KMS-11 (cell line): Measurements from ENCODE around the gene GSK3B.

Source experiments
- H2AFZ ChIP-seq: fragments of 200-600 bp; sonication (generic); 2 replicates; pipeline ENCODE4 v1.6.1; 2016; ENCODE audit warnings: antibody characterized with exemption, mixed run types, low read depth
- H3K27ac ChIP-seq: fragments of 200-600 bp; sonication (generic); 2 replicates; pipeline ENCODE4 v1.6.1; 2016; ENCODE audit warnings: mild to moderate bottlenecking, mixed run types
- H3K27me3 ChIP-seq: fragments of 200-600 bp; sonication (generic); 2 replicates; pipeline ENCODE4 v1.6.1; 2017; ENCODE audit warnings: mild to moderate bottlenecking, low read depth, mixed run types, moderate library complexity; ENCODE audit not compliant: insufficient read depth
- H3K36me3 ChIP-seq: fragments of 200-600 bp; sonication (generic); 2 replicates; pipeline ENCODE4 v1.6.1; 2017; ENCODE audit warnings: mild to moderate bottlenecking, mixed run types; ENCODE audit not compliant: insufficient read depth
- H3K4me1 ChIP-seq: fragments of 200-600 bp; sonication (generic); 2 replicates; pipeline ENCODE4 v1.6.1; 2016; ENCODE audit warnings: mild to moderate bottlenecking, low read depth, mixed run types; ENCODE audit not compliant: poor library complexity, severe bottlenecking
- H3K4me2 ChIP-seq: fragments of 200-600 bp; sonication (generic); 2 replicates; pipeline ENCODE4 v1.7.0; 2016; ENCODE audit warnings: mild to moderate bottlenecking, mixed run types
- H3K4me3 ChIP-seq: fragments of 200-600 bp; sonication (generic); IDR thresholded peaks from 2 replicates; pipeline ENCODE4 v1.6.1; 2017; ENCODE audit warnings: low read depth, low read length, mixed read lengths; ENCODE audit not compliant: insufficient read depth
- H3K79me2 ChIP-seq: fragments of 200-600 bp; sonication (generic); 2 replicates; pipeline ENCODE4 v1.6.1; 2016; ENCODE audit warnings: low read depth, mixed run types; ENCODE audit not compliant: insufficient read depth
- H3K9ac ChIP-seq: fragments of 200-600 bp; sonication (generic); 2 replicates; pipeline ENCODE4 v1.6.1; 2016; ENCODE audit warnings: mild to moderate bottlenecking, mixed run types
- H4K20me1 ChIP-seq: fragments of 200-600 bp; sonication (generic); 2 replicates; pipeline ENCODE4 v1.6.1; 2016; ENCODE audit warnings: mild to moderate bottlenecking, mixed run types; ENCODE audit not compliant: insufficient read depth
- TF ChIP-seq, protein P1 (sequence below): fragments of 200-600 bp; sonication (generic); conservative IDR thresholded peaks from 2 replicates; pipeline ENCODE4 v1.6.1; 2017; ENCODE audit warnings: low read depth, mild to moderate bottlenecking, antibody characterized with exemption, low read length, moderate library complexity, mixed read lengths

GSK3B gene

DNA sequence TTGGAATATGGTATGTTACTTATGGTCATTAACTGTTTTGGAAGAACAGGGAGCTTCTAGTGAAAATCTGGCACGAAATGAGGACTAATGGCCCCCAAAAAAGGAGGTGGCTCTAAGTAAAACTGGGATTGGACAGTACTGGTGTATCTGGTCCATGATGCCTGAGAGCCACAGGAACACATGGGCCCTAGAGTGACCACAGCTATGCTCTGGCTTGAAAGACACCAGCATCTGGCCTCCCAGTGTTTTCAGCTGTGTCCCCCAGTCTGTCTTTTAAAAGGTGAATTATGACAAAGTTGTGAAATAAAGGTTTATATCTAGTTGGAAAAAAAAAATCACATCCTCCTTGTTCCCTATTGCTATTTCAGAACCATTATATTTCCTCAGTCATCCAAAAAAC is 64.5 kb downstream of the GSK3B start:
- Histone ChIP-seq H2AFZ (no peak overlapping the region), H3K27ac (no peak overlapping the region), H3K9ac (no peak overlapping the region), H3K79me2 (peaks cover 81% of the 10 kb centered on the region), H3K4me1 (peaks cover 17% of the 10 kb centered on the region), H3K36me3 (no peaks in the 10 kb centered on the region), H3K4me2 (no peak overlapping the region; the same call in 1 of the 2 replicates), H4K20me1 (0 out of 2 replicates have a peak, but pooled peaks cover 11% of the 10 kb centered on the region), H3K4me3 (no peak overlapping the region), H3K27me3 (no peaks in the 10 kb centered on the region)
- TF ChIP-seq, protein P1, sequence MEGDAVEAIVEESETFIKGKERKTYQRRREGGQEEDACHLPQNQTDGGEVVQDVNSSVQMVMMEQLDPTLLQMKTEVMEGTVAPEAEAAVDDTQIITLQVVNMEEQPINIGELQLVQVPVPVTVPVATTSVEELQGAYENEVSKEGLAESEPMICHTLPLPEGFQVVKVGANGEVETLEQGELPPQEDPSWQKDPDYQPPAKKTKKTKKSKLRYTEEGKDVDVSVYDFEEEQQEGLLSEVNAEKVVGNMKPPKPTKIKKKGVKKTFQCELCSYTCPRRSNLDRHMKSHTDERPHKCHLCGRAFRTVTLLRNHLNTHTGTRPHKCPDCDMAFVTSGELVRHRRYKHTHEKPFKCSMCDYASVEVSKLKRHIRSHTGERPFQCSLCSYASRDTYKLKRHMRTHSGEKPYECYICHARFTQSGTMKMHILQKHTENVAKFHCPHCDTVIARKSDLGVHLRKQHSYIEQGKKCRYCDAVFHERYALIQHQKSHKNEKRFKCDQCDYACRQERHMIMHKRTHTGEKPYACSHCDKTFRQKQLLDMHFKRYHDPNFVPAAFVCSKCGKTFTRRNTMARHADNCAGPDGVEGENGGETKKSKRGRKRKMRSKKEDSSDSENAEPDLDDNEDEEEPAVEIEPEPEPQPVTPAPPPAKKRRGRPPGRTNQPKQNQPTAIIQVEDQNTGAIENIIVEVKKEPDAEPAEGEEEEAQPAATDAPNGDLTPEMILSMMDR: no peak

DNA sequence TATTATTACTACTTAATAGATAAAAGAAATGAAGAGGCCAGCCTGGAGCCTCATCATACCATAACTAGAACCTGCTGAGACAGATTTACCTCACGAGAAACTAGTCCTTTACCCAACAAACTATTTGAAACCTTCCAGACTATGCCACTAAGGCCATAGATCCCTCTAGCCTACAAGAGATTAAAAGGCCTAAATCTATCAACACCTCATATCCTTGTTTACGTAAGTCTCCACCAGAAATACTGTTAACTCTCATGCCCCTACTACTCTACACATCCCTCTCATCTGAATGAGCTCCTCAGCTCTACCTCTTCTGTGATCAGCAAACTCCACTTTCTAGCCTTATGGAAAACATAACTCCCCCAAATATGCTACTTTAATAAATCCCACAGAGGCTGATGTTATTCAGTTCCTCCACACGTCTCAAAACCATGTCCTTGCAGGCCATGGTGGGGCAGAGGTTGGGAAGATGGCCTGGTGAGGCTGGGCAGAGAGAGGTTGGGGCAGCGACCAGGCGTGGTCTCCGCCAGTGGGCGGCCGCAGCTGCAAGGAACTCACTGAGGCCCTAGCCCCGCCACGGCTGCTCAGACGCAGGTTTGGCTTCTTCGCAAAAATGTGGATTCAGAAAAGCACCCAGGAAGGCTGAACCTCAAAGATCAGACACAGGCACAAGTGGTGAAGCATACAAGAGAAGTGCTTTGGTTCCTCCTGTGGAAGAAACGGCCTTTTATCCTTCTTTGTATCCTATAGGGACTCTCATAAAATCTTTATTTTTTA is 65.8 kb downstream of the GSK3B start:
- H3K36me3 ChIP-seq: no peaks in the 10 kb centered on the region
- TF ChIP-seq, protein P1: no peak
- no peak overlapping the region for H2AFZ ChIP-seq
- H3K27ac ChIP-seq: no peak overlapping the region
- peaks cover 21% of the 10 kb centered on the region for H3K4me1 ChIP-seq
- H3K79me2 ChIP-seq: peaks cover 87% of the 10 kb centered on the region
- H3K4me3 ChIP-seq: no peak overlapping the region
- peaks cover 11% of the 10 kb centered on the region; the same call in 1 of the 2 replicates for H4K20me1 ChIP-seq
- no peak overlapping the region for H3K4me2 ChIP-seq
- H3K27me3 ChIP-seq: no peaks in the 10 kb centered on the region
- H3K9ac ChIP-seq: no peak overlapping the region

DNA sequence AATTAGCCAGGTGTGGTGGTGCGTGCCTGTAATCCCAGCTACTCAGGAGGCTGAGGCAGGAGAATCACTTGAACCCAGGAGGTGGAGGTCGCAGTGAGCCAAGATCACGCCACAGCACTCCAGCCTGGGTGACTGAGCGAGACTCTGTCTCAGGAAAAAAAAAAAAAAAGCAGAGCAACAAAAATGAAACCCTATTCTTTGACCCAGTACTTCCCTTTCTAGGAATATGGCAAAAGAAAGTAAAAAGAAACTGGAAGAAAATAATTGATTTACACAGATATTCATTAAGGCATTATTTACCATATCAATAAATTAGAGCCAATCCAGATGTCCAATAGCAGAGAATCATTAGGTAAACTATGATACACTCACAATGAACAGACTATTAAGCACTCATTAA is 67.0 kb downstream of the GSK3B start:
- Histone ChIP-seq H3K4me3 (no peak overlapping the region), H3K36me3 (no peaks in the 10 kb centered on the region), H3K27ac (no peak overlapping the region), H3K79me2 (peaks cover 82% of the 10 kb centered on the region), H4K20me1 (peaks cover 11% of the 10 kb centered on the region; the same call in 1 of the 2 replicates), H3K27me3 (no peaks in the 10 kb centered on the region), H2AFZ (no peak overlapping the region), H3K4me1 (peaks cover 27% of the 10 kb centered on the region), H3K9ac (no peak overlapping the region), H3K4me2 (no peak overlapping the region)
- TF ChIP-seq, protein P1: no peak

DNA sequence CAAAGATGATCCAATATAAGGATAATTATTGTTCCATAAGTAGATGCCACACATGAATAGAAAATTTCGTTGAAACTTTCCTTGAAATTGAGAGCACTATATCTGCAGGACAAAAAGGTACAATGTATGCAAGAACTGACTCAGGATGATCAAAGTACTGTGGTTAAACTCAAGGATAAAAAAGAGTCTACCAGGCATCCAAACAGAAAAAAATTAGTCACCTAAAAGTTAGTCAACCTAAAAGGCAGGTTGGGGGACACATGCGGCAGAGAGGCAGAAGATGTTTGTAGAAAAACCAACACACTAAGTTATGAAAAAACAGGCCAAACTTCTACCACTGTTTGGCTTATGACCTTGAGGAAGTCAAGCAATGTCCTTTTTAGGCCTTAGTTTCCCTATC is 68.7 kb downstream of the GSK3B start:
- H3K27ac ChIP-seq: no peak overlapping the region
- no peak overlapping the region for H3K4me2 ChIP-seq

More for the DNA sequence above, 68.7 kb downstream of the GSK3B start:
- Histone ChIP-seq H3K27me3 (no peaks in the 10 kb centered on the region), H3K79me2 (peaks cover 70% of the 10 kb centered on the region), H3K9ac (no peak overlapping the region), H3K36me3 (no peaks in the 10 kb centered on the region), H3K4me3 (no peak overlapping the region), H3K4me1 (peaks cover 19% of the 10 kb centered on the region), H4K20me1 (peaks cover 9% of the 10 kb centered on the region; the same call in 1 of the 2 replicates), H2AFZ (no peak overlapping the region)
- TF ChIP-seq, protein P1: no peak
